ENCODE results near the gene MYO6.
A peak's percentile ranks its signal among the peaks of the same experiment; 100 is the strongest.

The MYO6 gene

GRCh38 chr6:75815756-75816155 lies 66.7 kb downstream of the MYO6 start:
- no peak for TF ChIP-seq CTCF (IDR thresholded peaks at IDR 0.05; ENCODE audit: extremely low read depth, insufficient read depth, missing control alignments)
- in situ Hi-C loops (cut with MboI; ENCODE audit: low pct_unique_long_range_greater_than_20kb, low sequenced_read_pairs, unreplicated experiment) = no loop called here
- no peak for DNase-seq (ENCODE audit: low spot score)

GRCh38 chr6:75818098-75818855 lies 69.2 kb downstream of the MYO6 start:
- no peak for DNase-seq (ENCODE audit: low spot score)
- in situ Hi-C loops (cut with MboI; ENCODE audit: low pct_unique_long_range_greater_than_20kb, low sequenced_read_pairs, unreplicated experiment) = no loop called here
- TF ChIP-seq CTCF (IDR thresholded peaks at IDR 0.05; ENCODE audit: extremely low read depth, insufficient read depth, missing control alignments) = no peak

GRCh38 chr6:75819776-75820487 lies 70.9 kb downstream of the MYO6 start:
- no peak for TF ChIP-seq CTCF (IDR thresholded peaks at IDR 0.05; ENCODE audit: extremely low read depth, insufficient read depth, missing control alignments)
- in situ Hi-C loops (cut with MboI; ENCODE audit: low pct_unique_long_range_greater_than_20kb, low sequenced_read_pairs, unreplicated experiment) = no loop called here
- no peak for DNase-seq (ENCODE audit: low spot score)

- in situ Hi-C loops (cut with MboI; ENCODE audit: low pct_unique_long_range_greater_than_20kb, low sequenced_read_pairs, unreplicated experiment) = no loop called here
- no peak for DNase-seq (ENCODE audit: low spot score)
- no peak for TF ChIP-seq CTCF (IDR thresholded peaks at IDR 0.05; ENCODE audit: extremely low read depth, insufficient read depth, missing control alignments)
Measured at GRCh38 chr6:75824160-75824559, 75.1 kb downstream of the MYO6 start.

- in situ Hi-C loops (cut with MboI; ENCODE audit: low pct_unique_long_range_greater_than_20kb, low sequenced_read_pairs, unreplicated experiment) = no loop called here
- DNase-seq (ENCODE audit: low spot score) = no peak
- TF ChIP-seq CTCF (IDR thresholded peaks at IDR 0.05; ENCODE audit: extremely low read depth, insufficient read depth, missing control alignments) = no peak
Measured at GRCh38 chr6:75827163-75827562, 78.1 kb downstream of the MYO6 start.

- in situ Hi-C loops (cut with MboI; ENCODE audit: low pct_unique_long_range_greater_than_20kb, low sequenced_read_pairs, unreplicated experiment) = no loop called here
- TF ChIP-seq CTCF (IDR thresholded peaks at IDR 0.05; ENCODE audit: extremely low read depth, insufficient read depth, missing control alignments) = no peak
- peak; percentile 30 for DNase-seq (ENCODE audit: low spot score)
Measured at GRCh38 chr6:75830959-75831885, 82.2 kb downstream of the MYO6 start.

All from GM13977 (cell line).